ENCODE measurements around the gene ERICH3. TPM values are rescaled to one million over a fixed set of nuclear protein-coding genes. Genes with fewer than 3 reads are reported as not detected.

Gene ERICH3
- total RNA-seq, 4 donors from 2014 or later = 0.13 TPM; not detected in 3

GRCh38 chr1:74637296-74637695, 36.3 kb downstream of the ERICH3 start:
- WGBS, 2 donors (ENCODE audit: low coverage in 1 of 2) = 100% methylated on average over 1 of the region's 1 CpG; no CpG with 5 or more reads in 1 of the 2 donors
- Histone ChIP-seq H3K4me3 (no peak overlapping the region), H3K4me1 (no peaks in the 10 kb centered on the region), H3K27ac (no peak overlapping the region), H3K27me3 (no peaks in the 10 kb centered on the region), H3K36me3 (no peaks in the 10 kb centered on the region), H3K9me3 (no peaks in the 10 kb centered on the region)
- TF ChIP-seq POLR2AphosphoS5 (IDR thresholded peaks at IDR 0.05) (no peak), CTCF (IDR thresholded peaks at IDR 0.05) (no peak), EP300 (IDR thresholded peaks at IDR 0.05) (no peak), POLR2A (IDR thresholded peaks at IDR 0.05) (no peak)
- ATAC-seq = no peak

- ATAC-seq = no peak
- TF ChIP-seq POLR2A (IDR thresholded peaks at IDR 0.05) (no peak), CTCF (IDR thresholded peaks at IDR 0.05) (no peak), EP300 (IDR thresholded peaks at IDR 0.05) (no peak), POLR2AphosphoS5 (IDR thresholded peaks at IDR 0.05) (no peak)
- Histone ChIP-seq H3K4me3 (no peak overlapping the region), H3K36me3 (no peaks in the 10 kb centered on the region), H3K27ac (no peak overlapping the region), H3K4me1 (no peaks in the 10 kb centered on the region), H3K9me3 (no peaks in the 10 kb centered on the region), H3K27me3 (no peaks in the 10 kb centered on the region)
- WGBS, 2 donors (ENCODE audit: low coverage in 1 of 2) = 0 to 67% methylated on average over 1 of the region's 2 CpGs
These were observed 44.3 kb downstream of the ERICH3 start for GRCh38 chr1:74629283-74629682.

- no peak overlapping the region for H3K27ac ChIP-seq
- no peak for TF ChIP-seq CTCF (IDR thresholded peaks at IDR 0.05)
- no peak for TF ChIP-seq POLR2AphosphoS5 (IDR thresholded peaks at IDR 0.05)
- TF ChIP-seq POLR2A (IDR thresholded peaks at IDR 0.05) = no peak
- no peak for TF ChIP-seq EP300 (IDR thresholded peaks at IDR 0.05)
- no peak overlapping the region for H3K4me3 ChIP-seq
- 40 to 83% methylated on average over 1 to 2 of the region's 2 CpGs for WGBS, 2 donors (ENCODE audit: low coverage in 1 of 2)
- no peaks in the 10 kb centered on the region for H3K4me1 ChIP-seq
- no peak for ATAC-seq
- H3K9me3 ChIP-seq = no peaks in the 10 kb centered on the region
- no peaks in the 10 kb centered on the region for H3K36me3 ChIP-seq
- H3K27me3 ChIP-seq = no peaks in the 10 kb centered on the region
These were observed 49.9 kb downstream of the ERICH3 start for GRCh38 chr1:74623716-74624115.

- TF ChIP-seq POLR2A (IDR thresholded peaks at IDR 0.05) = no peak
- no peak for TF ChIP-seq POLR2AphosphoS5 (IDR thresholded peaks at IDR 0.05)
- TF ChIP-seq CTCF (IDR thresholded peaks at IDR 0.05) = no peak
- no peak for TF ChIP-seq EP300 (IDR thresholded peaks at IDR 0.05)
- 44 to 47% methylated on average over 3 of the region's 3 CpGs for WGBS, 2 donors (ENCODE audit: low coverage in 1 of 2)
- H3K27ac ChIP-seq = no peak overlapping the region
- H3K27me3 ChIP-seq = no peaks in the 10 kb centered on the region
- H3K9me3 ChIP-seq = no peaks in the 10 kb centered on the region
- H3K4me1 ChIP-seq = no peaks in the 10 kb centered on the region
- ATAC-seq = no peak
- H3K4me3 ChIP-seq = no peak overlapping the region
- no peaks in the 10 kb centered on the region for H3K36me3 ChIP-seq
These were observed 53.4 kb downstream of the ERICH3 start for GRCh38 chr1:74620242-74620641.

- Histone ChIP-seq H3K9me3 (no peaks in the 10 kb centered on the region), H3K4me3 (no peak overlapping the region), H3K27ac (no peak overlapping the region), H3K36me3 (no peaks in the 10 kb centered on the region), H3K27me3 (no peaks in the 10 kb centered on the region), H3K4me1 (no peaks in the 10 kb centered on the region)
- WGBS, 2 donors (ENCODE audit: low coverage in 1 of 2) = 86 to 90% methylated on average over 1 to 2 of the region's 2 CpGs
- ATAC-seq = no peak
- TF ChIP-seq EP300 (IDR thresholded peaks at IDR 0.05) = no peak
- no peak for TF ChIP-seq POLR2AphosphoS5 (IDR thresholded peaks at IDR 0.05)
- no peak for TF ChIP-seq CTCF (IDR thresholded peaks at IDR 0.05)
- no peak for TF ChIP-seq POLR2A (IDR thresholded peaks at IDR 0.05)
These were observed 54.6 kb downstream of the ERICH3 start for GRCh38 chr1:74618974-74619373.
